GM12878 (cell line): ENCODE data around the gene ARCN1. TPM values are rescaled to one million over a fixed set of nuclear protein-coding genes. Genes with fewer than 3 reads are reported as not detected.

Experiments
- ATAC-seq: fragments of 200-7000 bp; cut with Tn5 transposase; 3 replicates; pipeline ENCODE4 v1.9.1; 2020; ENCODE audit warnings: mild to moderate bottlenecking, moderate library complexity
- BruUV-seq: library from RNA; stranded (reverse); fragments of 400-500 nt; replicated peaks from 2 replicates; lab custom pipeline; 2021; lab: Mats Ljungman, UMichigan
- CTCF ChIA-PET: fragments of 300-600 bp; sonication (Branson Sonifier 250); formaldehyde crosslinking; extraction: SDS; loops from one replicate; lab custom pipeline; 2021; ENCODE audit warnings: inconsistent platforms; lab: Yijun Ruan, JAX
- POLR2A ChIA-PET: fragments of 350-600 bp; formaldehyde crosslinking; extraction: SDS; loops from one replicate; lab custom pipeline; 2021; ENCODE audit warnings: inconsistent platforms; lab: Charles Lee
- RAD21 ChIA-PET: fragments of 300-600 bp; sonication (Branson Sonifier 250); formaldehyde crosslinking; loops from one replicate; lab custom pipeline; 2023; ENCODE audit warnings: antibody characterized with exemption; ENCODE audit not compliant: unreplicated experiment; lab: Charles Lee
- SMC1A ChIA-PET: fragments of 300-600 bp; sonication (Branson Sonifier 250); formaldehyde crosslinking; loops from one replicate; lab custom pipeline; 2023; ENCODE audit not compliant: unreplicated experiment, uncharacterized antibody; lab: Charles Lee
- DNase-seq: peaks from one replicate; pipeline ENCODE4 v3.0.0-alpha.2; 2011; ENCODE audit warnings: low read depth, low spot score
- FAIRE-seq: peaks from 3 replicates; lab custom pipeline; 2011; peaks lifted over from hg19 to GRCh38; lab: Jason Lieb, UNC
- H2AFZ ChIP-seq: 2 replicates; pipeline ENCODE4 v1.6.0; 2011; ENCODE audit warnings: low read depth, low read length, control low read depth; ENCODE audit not compliant: control insufficient read depth
- H3K27ac ChIP-seq: 2 replicates; pipeline ENCODE4 v1.5.1; 2011; ENCODE audit warnings: control low read depth; ENCODE audit not compliant: control insufficient read depth, insufficient read depth
- H3K27me3 ChIP-seq, 2 experiments: replicated peaks in 1 of 2; 2 replicates each; pipeline versions ENCODE4 v1.6.0 to v1.6.1; 2011; ENCODE audit warnings: low read length in 1 of 2; ENCODE audit not compliant: control insufficient read depth in 2 of 2, insufficient read depth in 2 of 2
- H3K36me3 ChIP-seq, 2 experiments: 2 replicates each; pipeline ENCODE4 v1.5.1; 2011; ENCODE audit warnings: low read length in 1 of 2; ENCODE audit not compliant: control insufficient read depth in 2 of 2, insufficient read depth in 2 of 2
- H3K4me1 ChIP-seq: 2 replicates; pipeline ENCODE4 v1.6.1; 2011; ENCODE audit warnings: mild to moderate bottlenecking, low read length, moderate library complexity, mixed read lengths; ENCODE audit not compliant: control insufficient read depth, insufficient read depth
- H3K4me2 ChIP-seq: 2 replicates; pipeline ENCODE4 v1.6.0; 2011; ENCODE audit warnings: control low read depth; ENCODE audit not compliant: control insufficient read depth, insufficient read depth
- H3K4me3 ChIP-seq: fragments of 200-600 bp; sonication (generic); 2 replicates; pipeline ENCODE4 v1.5.1; 2016
- H3K79me2 ChIP-seq: 2 replicates; pipeline ENCODE4 v1.6.0; 2011; ENCODE audit warnings: low read length; ENCODE audit not compliant: control insufficient read depth, insufficient read depth
- H3K9ac ChIP-seq: 2 replicates; pipeline ENCODE4 v1.8.0; 2011; ENCODE audit warnings: low read length, control low read depth, mixed read lengths; ENCODE audit not compliant: control insufficient read depth, insufficient read depth
- H3K9me3 ChIP-seq: replicated peaks from 3 replicates; pipeline ENCODE4 v1.5.1; 2011; ENCODE audit warnings: mild to moderate bottlenecking, low read length; ENCODE audit not compliant: control insufficient read depth, insufficient read depth
- H4K20me1 ChIP-seq: 2 replicates; pipeline ENCODE4 v1.6.0; 2011; ENCODE audit not compliant: control insufficient read depth, insufficient read depth
- CUX1 ChIP-seq: IDR thresholded peaks from 2 replicates; pipeline ENCODE4 v1.6.1; 2012; ENCODE audit warnings: improper control_type of control experiment, low read depth, low read length; ENCODE audit not compliant: insufficient replicate concordance
- MLLT1 ChIP-seq: fragments of 450-650 bp; IDR thresholded peaks from 2 replicates; pipeline ENCODE4 v1.6.1; 2016; ENCODE audit warnings: mild to moderate bottlenecking
- MTA2 ChIP-seq: fragments of 450-650 bp; IDR thresholded peaks from 2 replicates; pipeline ENCODE4 v1.6.1; 2016; ENCODE audit warnings: low read depth, mild to moderate bottlenecking, moderate library complexity
- MXI1 ChIP-seq: fragments of 150-350 bp; IDR thresholded peaks from 2 replicates; pipeline ENCODE4 v1.6.1; 2011; ENCODE audit warnings: low read depth, mild to moderate bottlenecking, inconsistent platforms, low read length, improper control_type of control experiment
- REST ChIP-seq: IDR thresholded peaks from 2 replicates; pipeline ENCODE4 v1.6.1; 2012; ENCODE audit warnings: mild to moderate bottlenecking, low read depth, low read length
- TAF1 ChIP-seq: IDR thresholded peaks from 2 replicates; pipeline ENCODE4 v1.6.1; 2011; ENCODE audit warnings: mild to moderate bottlenecking, low read depth, low read length, borderline replicate concordance
- YBX1 ChIP-seq: fragments of 450-650 bp; IDR thresholded peaks from 2 replicates; pipeline ENCODE4 v1.6.1; 2016; ENCODE audit warnings: antibody characterized with exemption
- ZBTB11 ChIP-seq: fragments of 450-650 bp; formaldehyde crosslinking; IDR thresholded peaks from 2 replicates; pipeline ENCODE4 v1.5.0; 2022; ENCODE audit warnings: mild to moderate bottlenecking, missing genetic modification characterization
- ZNF217 ChIP-seq: fragments of 450-650 bp; IDR thresholded peaks from 2 replicates; pipeline ENCODE4 v1.6.1; 2017; ENCODE audit warnings: antibody characterized with exemption, mild to moderate bottlenecking
- WGBS: methylation state at CpG from one replicate; pipeline ENCODE4 v1.1.6; 2016; ENCODE audit warnings: low lambda C conversion rate; ENCODE audit not compliant: insufficient replicate concordance, insufficient coverage; ENCODE audit errors: missing lambda C conversion rate; 5-methylcytosine and 5-hydroxymethylcytosine counted together
- in situ Hi-C: fragments of 300-500 bp; cut with MboI; formaldehyde crosslinking; loops from 9 replicates; pipeline ENCODE4 v1.14.3; 2018; ENCODE audit warnings: mixed read lengths
- intact Hi-C: fragments of 100-400 bp; cut with micrococcal nuclease; formaldehyde crosslinking; loops from one replicate; pipeline ENCODE4 v1.14.2; 2022; ENCODE audit not compliant: unreplicated experiment
- polyA plus RNA-seq, 11 experiments: library from polyadenylated mRNA; depleted of rRNA in 4 of 11; unstranded in 6 of 11; stranded (reverse) in 5 of 11; fragments of >200 nt; fragmentation: Nextera tagmentation in 4 of 11; fragmentation: Illumina TruSeq in 1 of 11; extraction: Ambion mirVana in 4 of 11; extraction: Trizol in 1 of 11; gene quantifications; 1 replicate in 1 of 11; 2 replicates in 10 of 11; pipeline versions ENCODE4 v1.2.1 to v1.2.3, GENCODE V29; 2011 to 2016; ENCODE audit warnings: inconsistent platforms in 2 of 11, missing spikeins in 2 of 11, low read depth in 1 of 11
- total RNA-seq, 4 experiments: library from RNA; depleted of rRNA in 3 of 4; stranded (reverse); fragments of >200 nt in 3 of 4; fragmentation: Illumina TruSeq in 1 of 4; extraction: Trizol in 1 of 4; gene quantifications; 2 replicates each; pipeline versions ENCODE4 v1.2.1 to v1.2.3, GENCODE V29; 2013 to 2021

Gene ARCN1
- total and polyA plus RNA-seq, 10 of the 15 experiments (the other 5 are each of a cell fraction or from before 2014, with no cell fraction given) = 33.3 to 172 (median 106) TPM

GRCh38 chr11:118638726-118639125, 66.5 kb downstream of the ARCN1 start:
- WGBS = 46% methylated on average over 6 of the region's 6 CpGs
- intact Hi-C loops = no loop called here
- Histone ChIP-seq H4K20me1 (no peaks in the 10 kb centered on the region), H3K4me3 (no peak overlapping the region), H3K4me2 (no peak overlapping the region), H3K4me1 (no peaks in the 10 kb centered on the region), H3K36me3 (no peaks in the 10 kb centered on the region), H3K27me3 (peaks cover 4% of the 10 kb centered on the region in 2 experiments), H3K27ac (no peak overlapping the region), H3K9me3 (no peaks in the 10 kb centered on the region), H2AFZ (no peak overlapping the region), H3K79me2 (no peaks in the 10 kb centered on the region), H3K9ac (no peak overlapping the region)
- FAIRE-seq (no peak), DNase-seq (no peak), ATAC-seq (no peak)
- ChIA-PET SMC1A (no interaction called here), RAD21 (no interaction called here), POLR2A (no interaction called here), CTCF (no interaction called here)
- BruUV-seq = no TSS peak
- in situ Hi-C loops = no loop called here
- TF ChIP-seq YBX1 = no peak
- TF ChIP-seq ZNF217 = no peak
- no peak for TF ChIP-seq TAF1
- TF ChIP-seq MTA2 = no peak
- no peak for TF ChIP-seq ZBTB11 (CRISPR knock-in tag)
- TF ChIP-seq REST = no peak
- TF ChIP-seq MLLT1 = no peak
- TF ChIP-seq MXI1 = no peak
- no peak for TF ChIP-seq CUX1
